Measurements from ENCODE around the gene CNTNAP2.

DNA sequence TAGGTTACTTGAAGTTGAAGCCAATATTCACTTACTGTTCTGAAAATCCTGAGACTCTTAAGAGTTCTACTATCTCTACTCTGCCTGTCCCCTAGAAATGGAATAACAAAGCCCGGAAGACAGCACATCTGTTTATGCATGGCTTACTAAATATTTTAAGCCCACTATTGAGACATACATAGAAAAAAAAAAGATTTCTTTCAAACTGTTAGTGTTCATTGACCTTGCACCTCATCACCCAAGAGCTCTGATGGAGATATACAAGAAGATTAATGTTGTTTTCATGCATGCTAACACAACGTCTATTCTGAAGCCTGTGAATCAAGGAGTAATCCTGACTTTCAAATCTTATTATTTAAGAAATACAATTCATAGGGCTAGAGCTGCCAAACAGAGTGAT, 1614.7 kb downstream of the CNTNAP2 start:
- TF ChIP-seq POLR2A (IDR thresholded peaks at IDR 0.05; ENCODE audit: low read length) (no peak), GATA1 (IDR thresholded peaks at IDR 0.05; ENCODE audit: low read depth, low read length) (no peak)
